ENCODE data around the gene IKZF3. TPM values are rescaled to one million over a fixed set of nuclear protein-coding genes. Genes with fewer than 3 reads are reported as not detected.

Gene IKZF3
- total and polyA plus RNA-seq, 10 of the 15 experiments (the other 5 are each of a cell fraction or from before 2014, with no cell fraction given), result 5.5 to 98.2 (median 47.6) TPM

GRCh38 chr17:39719563-39720355 is 144.4 kb downstream of the IKZF3 start:
- H3K36me3 ChIP-seq (ENCODE audit: control insufficient read depth in 2 of 2, insufficient read depth in 2 of 2, low read length in 1 of 2), result no peaks in the 10 kb centered on the region
- no peak overlapping the region for H2AFZ ChIP-seq (ENCODE audit: control insufficient read depth, low read depth, low read length)
- ChIA-PET POLR2A (no interaction called here), CTCF (interaction anchor here (0.7 to 2.5 kb wide), 4 partner anchors 10 to 98 kb away, joined by 3 to 11 read pairs (median 8); partner anchors contain the start of gene MIEN1), RAD21 (ENCODE audit: unreplicated experiment) (interaction anchor here (1.4 kb wide), 1 partner anchor 16 kb away, joined by 3 read pairs; no protein-coding TSS in a partner anchor), SMC1A (ENCODE audit: uncharacterized antibody, unreplicated experiment) (interaction anchor here (0.6 to 0.7 kb wide), 2 partner anchors 75 to 270 kb away, joined by 3 read pairs; no protein-coding TSS in a partner anchor)
- in situ Hi-C loops (cut with MboI), result no loop called here
- no peaks in the 10 kb centered on the region for H3K9me3 ChIP-seq (replicated peaks; ENCODE audit: control insufficient read depth, insufficient read depth, low read length)
- WGBS (ENCODE audit: insufficient coverage, insufficient replicate concordance, low lambda C conversion rate, missing lambda C conversion rate), result 76% methylated on average over 7 of the region's 7 CpGs
- FAIRE-seq (no peak), ATAC-seq (no peak), DNase-seq (ENCODE audit: low read depth, low spot score) (no peak)
- intact Hi-C loops (cut with micrococcal nuclease; ENCODE audit: unreplicated experiment), result no loop called here
- no peaks in the 10 kb centered on the region for H3K4me1 ChIP-seq (ENCODE audit: control insufficient read depth, insufficient read depth, low read length)
- no peak overlapping the region for H3K27ac ChIP-seq (ENCODE audit: control insufficient read depth, insufficient read depth)
- no TSS peak for BruUV-seq (replicated peaks)
- no peak overlapping the region for H3K4me2 ChIP-seq (ENCODE audit: control insufficient read depth, insufficient read depth)
- H3K9ac ChIP-seq (ENCODE audit: control insufficient read depth, insufficient read depth, low read length), result no peak overlapping the region
- H3K4me3 ChIP-seq, result no peak overlapping the region
- no peaks in the 10 kb centered on the region for H3K27me3 ChIP-seq (replicated peaks in 1 of 2; ENCODE audit: control insufficient read depth in 2 of 2, insufficient read depth in 2 of 2, low read length in 1 of 2)
- no peaks in the 10 kb centered on the region for H3K79me2 ChIP-seq (ENCODE audit: control insufficient read depth, insufficient read depth, low read length)
- TF ChIP-seq NFYB (IDR thresholded peaks at IDR 0.05; ENCODE audit: insufficient read depth, low read depth, low read length), result no peak
- no peak for TF ChIP-seq BCL11A (IDR thresholded peaks at IDR 0.05; ENCODE audit: low read depth, low read length)
- TF ChIP-seq, protein P1, sequence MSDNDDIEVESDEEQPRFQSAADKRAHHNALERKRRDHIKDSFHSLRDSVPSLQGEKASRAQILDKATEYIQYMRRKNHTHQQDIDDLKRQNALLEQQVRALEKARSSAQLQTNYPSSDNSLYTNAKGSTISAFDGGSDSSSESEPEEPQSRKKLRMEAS (IDR thresholded peaks at IDR 0.05; ENCODE audit: low read depth, low read length), result no peak
- TF ChIP-seq HDGF (IDR thresholded peaks at IDR 0.05), result no peak
- TF ChIP-seq EZH2 (IDR thresholded peaks at IDR 0.05; ENCODE audit: borderline replicate concordance, control insufficient read depth, low read depth, low read length), result no peak
- TF ChIP-seq IRF4 (IDR thresholded peaks at IDR 0.05; ENCODE audit: low read depth, low read length), result no peak
- no peak for TF ChIP-seq NFYA (IDR thresholded peaks at IDR 0.05; ENCODE audit: borderline replicate concordance, low read depth, low read length)
- TF ChIP-seq FOXK2 (IDR thresholded peaks at IDR 0.05), result no peak
- TF ChIP-seq EGR1 (IDR thresholded peaks at IDR 0.05; ENCODE audit: borderline replicate concordance in 1 of 2, low read depth in 2 of 2, low read length in 2 of 2), result no peak
- TF ChIP-seq SIX5 (IDR thresholded peaks at IDR 0.05; ENCODE audit: low read depth, low read length, severe bottlenecking), result no peak
- no peak for TF ChIP-seq RELA (IDR thresholded peaks at IDR 0.05; ENCODE audit: borderline replicate concordance, partially characterized antibody)
- TF ChIP-seq SMAD5 (IDR thresholded peaks at IDR 0.05; ENCODE audit: low read depth), result no peak
- TF ChIP-seq PAX5 (IDR thresholded peaks at IDR 0.05; ENCODE audit: borderline replicate concordance, low read depth, low read length), result no peak
- no peak for TF ChIP-seq TBL1XR1 (IDR thresholded peaks at IDR 0.05; ENCODE audit: low read depth, low read length)
- no peak for TF ChIP-seq PAX8 (IDR thresholded peaks at IDR 0.05)
- H4K20me1 ChIP-seq (ENCODE audit: control insufficient read depth, insufficient read depth), result no peaks in the 10 kb centered on the region
